ENCODE results near the gene FNDC3B.

Gene FNDC3B

GRCh38 chr3:172031996-172032395 is 7.4 kb upstream of the FNDC3B start:
- H3K4me2 ChIP-seq (ENCODE audit: low read depth, low read length, poor library complexity, severe bottlenecking), result no peak overlapping the region
- H3K79me2 ChIP-seq (ENCODE audit: insufficient read depth, low read length), result no peaks in the 10 kb centered on the region

GRCh38 chr3:172033396-172033795 is 6.0 kb upstream of the FNDC3B start:
- H2AFZ ChIP-seq (ENCODE audit: low read depth, low read length, severe bottlenecking), result no peak overlapping the region
- no peaks in the 10 kb centered on the region for H3K79me2 ChIP-seq (ENCODE audit: insufficient read depth, low read length)
- H3F3A ChIP-seq (ENCODE audit: insufficient read depth), result no peaks in the 10 kb centered on the region
- no peaks in the 10 kb centered on the region for H4K20me1 ChIP-seq (ENCODE audit: low read depth, low read length)
- TF ChIP-seq EZH2phosphoT487 (conservative IDR thresholded peaks at IDR 0.05; ENCODE audit: low read length), result no peak
- no peaks in the 10 kb centered on the region for H3K9me2 ChIP-seq (replicated peaks; ENCODE audit: insufficient read depth, low read length)
- H3K4me2 ChIP-seq (ENCODE audit: low read depth, low read length, poor library complexity, severe bottlenecking), result no peak overlapping the region
- H3K9ac ChIP-seq (ENCODE audit: low read length), result no peak overlapping the region
- H3K36me3 ChIP-seq (ENCODE audit: low read length), result no peaks in the 10 kb centered on the region
- H3K27me3 ChIP-seq (ENCODE audit: low read length), result no peaks in the 10 kb centered on the region
- no peak overlapping the region for H3K4me3 ChIP-seq (ENCODE audit: insufficient read depth, low read length, poor library complexity, severe bottlenecking)
- H3K27ac ChIP-seq (ENCODE audit: low read depth, low read length), result no peak overlapping the region
- no peaks in the 10 kb centered on the region for H3K9me3 ChIP-seq (ENCODE audit: insufficient read depth, low read length)

More at GRCh38 chr3:172031996-172032395, 7.4 kb upstream of the FNDC3B start:
- Histone ChIP-seq H3F3A (ENCODE audit: insufficient read depth) (no peaks in the 10 kb centered on the region), H3K4me3 (ENCODE audit: insufficient read depth, low read length, poor library complexity, severe bottlenecking) (no peak overlapping the region), H4K20me1 (ENCODE audit: low read depth, low read length) (no peaks in the 10 kb centered on the region), H3K27ac (ENCODE audit: low read depth, low read length) (no peak overlapping the region), H3K27me3 (ENCODE audit: low read length) (no peaks in the 10 kb centered on the region), H3K9me3 (ENCODE audit: insufficient read depth, low read length) (no peaks in the 10 kb centered on the region), H3K36me3 (ENCODE audit: low read length) (no peaks in the 10 kb centered on the region), H2AFZ (ENCODE audit: low read depth, low read length, severe bottlenecking) (no peak overlapping the region), H3K9me2 (replicated peaks; ENCODE audit: insufficient read depth, low read length) (no peaks in the 10 kb centered on the region), H3K9ac (ENCODE audit: low read length) (no peak overlapping the region)
- TF ChIP-seq EZH2phosphoT487 (conservative IDR thresholded peaks at IDR 0.05; ENCODE audit: low read length), result no peak
- no peak for TF ChIP-seq CTCF (IDR thresholded peaks at IDR 0.05; ENCODE audit: insufficient read depth, low read length, poor library complexity, severe bottlenecking)

GRCh38 chr3:172034786-172035685 is 4.3 kb upstream of the FNDC3B start:
- Histone ChIP-seq H3K9me2 (replicated peaks; ENCODE audit: insufficient read depth, low read length) (no peaks in the 10 kb centered on the region), H4K20me1 (ENCODE audit: low read depth, low read length) (no peaks in the 10 kb centered on the region), H3K4me2 (ENCODE audit: low read depth, low read length, poor library complexity, severe bottlenecking) (no peak overlapping the region), H3K27ac (ENCODE audit: low read depth, low read length) (no peak overlapping the region), H2AFZ (ENCODE audit: low read depth, low read length, severe bottlenecking) (no peak overlapping the region), H3K27me3 (ENCODE audit: low read length) (no peaks in the 10 kb centered on the region), H3K79me2 (ENCODE audit: insufficient read depth, low read length) (no peaks in the 10 kb centered on the region), H3F3A (ENCODE audit: insufficient read depth) (no peaks in the 10 kb centered on the region), H3K4me3 (ENCODE audit: insufficient read depth, low read length, poor library complexity, severe bottlenecking) (no peak overlapping the region), H3K9me3 (ENCODE audit: insufficient read depth, low read length) (no peaks in the 10 kb centered on the region), H3K36me3 (ENCODE audit: low read length) (no peaks in the 10 kb centered on the region), H3K9ac (ENCODE audit: low read length) (no peak overlapping the region)
- TF ChIP-seq EZH2phosphoT487 (conservative IDR thresholded peaks at IDR 0.05; ENCODE audit: low read length) (no peak), CTCF (IDR thresholded peaks at IDR 0.05; ENCODE audit: insufficient read depth, low read length, poor library complexity, severe bottlenecking) (no peak)

All from SU-DHL-6 (cell line).